Measurements from ENCODE around the gene ACOT6. TPM values are rescaled to one million over a fixed set of nuclear protein-coding genes. Genes with fewer than 3 reads are reported as not detected.

ACOT6 gene
- polyA plus RNA-seq, 3 donors = not detected

DNA sequence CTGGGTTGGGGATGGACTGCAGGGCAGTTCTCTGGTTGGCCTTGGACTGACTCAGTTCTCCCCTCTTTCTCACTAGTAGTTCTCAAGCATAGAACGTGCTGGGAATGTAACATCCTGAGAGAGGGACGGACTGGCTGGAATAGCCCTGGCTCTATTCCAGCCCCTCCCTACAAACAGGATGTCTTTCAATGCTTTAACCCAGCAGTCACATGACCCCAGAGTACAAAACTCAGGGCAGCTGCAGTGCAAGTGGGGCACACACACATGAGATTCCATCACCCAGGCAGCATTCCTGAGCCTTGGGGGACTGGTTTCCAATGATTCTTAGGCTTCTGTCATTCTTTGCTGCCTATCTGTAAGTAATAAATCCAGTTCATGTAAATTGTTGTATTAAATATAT is 1.6 kb upstream of the ACOT6 start:
- intact Hi-C loops (cut with micrococcal nuclease) = no loop called here
- no peaks in the 10 kb centered on the region for H3K9me3 ChIP-seq (replicated peaks in 1 of 2; ENCODE audit: control insufficient read depth in 1 of 2, insufficient read depth in 1 of 2, low read length in 2 of 2)
- Mint-ChIP-seq H3K36me3 (no peaks in the 10 kb centered on the region), H3K27ac (no peak overlapping the region), H3K4me1 (peaks cover 7% of the 10 kb centered on the region), H3K4me3 (no peak overlapping the region), H3K27me3 (ENCODE audit: low read depth in 3 of 3) (peaks cover 11 to 30% (median 28%) of the 10 kb centered on the region in 3 donors), H3K9me3 (peaks cover 0 to 8% (median 1%) of the 10 kb centered on the region in 7 donors)
- H3K4me1 ChIP-seq (ENCODE audit: control insufficient read depth in 1 of 2, insufficient read depth in 2 of 2, low read length in 2 of 2) = peaks cover 7 to 9% of the 10 kb centered on the region in 2 donors
- 75% methylated on average over 2 of the region's 2 CpGs for WGBS (ENCODE audit: insufficient coverage)
- no peak for DNase-seq
- H3K27me3 ChIP-seq (ENCODE audit: control insufficient read depth in 2 of 2, insufficient read depth in 2 of 2, low read length in 2 of 2) = peaks cover 11 to 16% of the 10 kb centered on the region in 2 donors
- no peaks in the 10 kb centered on the region for H3K36me3 ChIP-seq (replicated peaks in 1 of 2; ENCODE audit: control insufficient read depth in 1 of 2, insufficient read depth in 2 of 2, low read length in 2 of 2)
- no peak overlapping the region for H3K4me3 ChIP-seq (replicated peaks in 1 of 3; ENCODE audit: low read depth in 2 of 3, low read length in 3 of 3)
- no peak overlapping the region for H3K9ac ChIP-seq (ENCODE audit: insufficient read depth, low read length, poor library complexity, severe bottlenecking)
- H2AFZ ChIP-seq (ENCODE audit: insufficient read depth, low read depth, low read length, poor library complexity, severe bottlenecking) = no peak overlapping the region
- H3K27ac ChIP-seq (ENCODE audit: low read depth in 1 of 2, low read length in 2 of 2) = no peak overlapping the region
- TF ChIP-seq, protein P1, sequence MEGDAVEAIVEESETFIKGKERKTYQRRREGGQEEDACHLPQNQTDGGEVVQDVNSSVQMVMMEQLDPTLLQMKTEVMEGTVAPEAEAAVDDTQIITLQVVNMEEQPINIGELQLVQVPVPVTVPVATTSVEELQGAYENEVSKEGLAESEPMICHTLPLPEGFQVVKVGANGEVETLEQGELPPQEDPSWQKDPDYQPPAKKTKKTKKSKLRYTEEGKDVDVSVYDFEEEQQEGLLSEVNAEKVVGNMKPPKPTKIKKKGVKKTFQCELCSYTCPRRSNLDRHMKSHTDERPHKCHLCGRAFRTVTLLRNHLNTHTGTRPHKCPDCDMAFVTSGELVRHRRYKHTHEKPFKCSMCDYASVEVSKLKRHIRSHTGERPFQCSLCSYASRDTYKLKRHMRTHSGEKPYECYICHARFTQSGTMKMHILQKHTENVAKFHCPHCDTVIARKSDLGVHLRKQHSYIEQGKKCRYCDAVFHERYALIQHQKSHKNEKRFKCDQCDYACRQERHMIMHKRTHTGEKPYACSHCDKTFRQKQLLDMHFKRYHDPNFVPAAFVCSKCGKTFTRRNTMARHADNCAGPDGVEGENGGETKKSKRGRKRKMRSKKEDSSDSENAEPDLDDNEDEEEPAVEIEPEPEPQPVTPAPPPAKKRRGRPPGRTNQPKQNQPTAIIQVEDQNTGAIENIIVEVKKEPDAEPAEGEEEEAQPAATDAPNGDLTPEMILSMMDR (IDR thresholded peaks at IDR 0.05) = no peak
- no peaks in the 10 kb centered on the region for H3K79me2 ChIP-seq (ENCODE audit: insufficient read depth, low read length)
- no peak overlapping the region for H3K4me2 ChIP-seq (replicated peaks; ENCODE audit: extremely low read depth, low read length, poor library complexity, severe bottlenecking)
- H4K20me1 ChIP-seq (ENCODE audit: insufficient read depth, low read length) = no peaks in the 10 kb centered on the region

DNA sequence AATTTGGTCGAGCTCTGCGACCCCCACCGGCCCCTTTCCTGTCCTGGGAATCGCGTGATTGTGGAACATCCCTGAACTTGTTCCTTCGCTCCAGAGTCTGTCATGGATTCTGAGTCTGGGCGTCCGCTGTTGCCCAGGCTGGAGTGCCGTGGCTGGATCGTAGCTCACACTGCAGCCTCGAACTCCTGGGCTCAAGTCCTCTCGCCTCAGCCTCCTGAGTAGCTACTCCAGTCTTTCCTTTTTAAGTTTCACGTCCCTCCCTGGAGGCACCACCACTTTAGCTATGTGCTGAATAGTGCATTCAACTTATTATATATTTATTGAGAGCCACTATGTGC is 698 bp downstream of the ACOT6 start:
- H3K27me3 Mint-ChIP-seq (ENCODE audit: low read depth in 3 of 3) = peaks cover 11 to 28% (median 26%) of the 10 kb centered on the region in 3 donors
- peaks cover 7 to 9% of the 10 kb centered on the region in 2 donors for H3K4me1 ChIP-seq (ENCODE audit: control insufficient read depth in 1 of 2, insufficient read depth in 2 of 2, low read length in 2 of 2)
- peak overlapping the region; percentile 92 for H3K4me2 ChIP-seq (replicated peaks; ENCODE audit: extremely low read depth, low read length, poor library complexity, severe bottlenecking)
- peaks cover 7% of the 10 kb centered on the region for H3K4me1 Mint-ChIP-seq
- peak overlapping the region; percentile 33 to 82 (median 68) for H3K4me3 ChIP-seq (replicated peaks in 1 of 3; ENCODE audit: low read depth in 2 of 3, low read length in 3 of 3)
- peak overlapping the region; percentile 85 for H2AFZ ChIP-seq (ENCODE audit: insufficient read depth, low read depth, low read length, poor library complexity, severe bottlenecking)
- peak overlapping the region; percentile 82 to 92 for H3K4me3 Mint-ChIP-seq
- no peaks in the 10 kb centered on the region for H3K36me3 Mint-ChIP-seq
- H3K27me3 ChIP-seq (ENCODE audit: control insufficient read depth in 2 of 2, insufficient read depth in 2 of 2, low read length in 2 of 2) = peaks cover 11 to 16% of the 10 kb centered on the region in 2 donors
- no peaks in the 10 kb centered on the region for H3K9me3 ChIP-seq (replicated peaks in 1 of 2; ENCODE audit: control insufficient read depth in 1 of 2, insufficient read depth in 1 of 2, low read length in 2 of 2)
- DNase-seq = no peak
- under 1% methylated on average over 11 of the region's 13 CpGs for WGBS (ENCODE audit: insufficient coverage)
- peak overlapping the region; percentile 36 for H3K9ac ChIP-seq (ENCODE audit: insufficient read depth, low read length, poor library complexity, severe bottlenecking)
- intact Hi-C loops (cut with micrococcal nuclease) = no loop called here
- H3K9me3 Mint-ChIP-seq = peaks cover 0 to 4% (median 1%) of the 10 kb centered on the region in 7 donors
- H3K27ac Mint-ChIP-seq = no peak overlapping the region
- no peak overlapping the region for H3K27ac ChIP-seq (ENCODE audit: low read depth in 1 of 2, low read length in 2 of 2)
- no peaks in the 10 kb centered on the region for H3K79me2 ChIP-seq (ENCODE audit: insufficient read depth, low read length)
- no peaks in the 10 kb centered on the region for H3K36me3 ChIP-seq (replicated peaks in 1 of 2; ENCODE audit: control insufficient read depth in 1 of 2, insufficient read depth in 2 of 2, low read length in 2 of 2)
- H4K20me1 ChIP-seq (ENCODE audit: insufficient read depth, low read length) = no peaks in the 10 kb centered on the region
- TF ChIP-seq, protein P1 (IDR thresholded peaks at IDR 0.05) = no peak
